ENCODE data around the gene PAX9.

DNA sequence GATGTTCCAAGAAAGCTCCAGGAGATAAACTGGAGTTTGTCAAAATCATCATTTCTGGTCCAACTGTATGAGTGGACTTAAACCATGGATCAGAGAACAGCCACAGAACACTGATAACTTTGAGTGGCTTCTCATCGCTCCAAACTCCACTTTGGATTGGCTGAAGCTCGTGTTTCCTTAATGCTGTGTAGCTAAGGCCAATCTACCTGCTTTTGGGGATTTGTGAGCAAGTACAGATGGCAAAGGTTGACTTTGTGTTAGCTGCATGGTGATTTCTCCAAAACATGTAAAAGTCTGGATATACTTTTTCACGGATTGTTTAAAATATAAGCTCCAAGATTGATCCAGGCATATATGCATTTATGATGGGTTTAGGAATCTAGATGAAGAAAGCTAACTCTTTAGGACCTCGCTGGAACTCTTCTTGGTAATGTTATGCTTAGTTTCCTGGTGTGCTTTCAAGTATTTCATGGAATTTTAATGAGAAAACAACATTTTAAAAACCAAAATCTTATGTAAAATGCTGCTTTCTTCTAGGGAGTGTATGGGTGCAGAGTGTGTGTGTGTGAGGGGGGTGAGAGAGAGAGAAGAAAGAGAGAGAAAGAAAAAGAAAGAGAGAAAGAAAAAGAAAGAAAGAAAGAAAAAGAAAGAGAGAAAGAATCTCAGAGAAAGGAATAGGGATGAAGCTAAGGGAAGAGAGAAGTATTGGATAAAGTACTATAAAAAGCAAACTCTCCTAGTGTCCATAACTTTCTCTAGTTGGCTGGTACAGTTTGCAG, 11.6 kb upstream of the PAX9 start:
- TF ChIP-seq CTCF (IDR thresholded peaks at IDR 0.05; ENCODE audit: poor library complexity) (no peak), EZH2phosphoT487 (IDR thresholded peaks at IDR 0.05; ENCODE audit: low read depth, severe bottlenecking, unreplicated experiment) (no peak), EZH2 (IDR thresholded peaks at IDR 0.05; ENCODE audit: borderline replicate concordance) (no peak)
